OCI-LY1 (cell line): Measurements from ENCODE around the gene PAX2.

Experiments
- EZH2 ChIP-seq: fragments of 200-600 bp; sonication (generic), shearing (Covaris generic); IDR thresholded peaks from 2 replicates; pipeline ENCODE4 v1.8.0; 2017; ENCODE audit warnings: borderline replicate concordance, mixed run types, mild to moderate bottlenecking, antibody characterized with exemption, low read length, moderate library complexity, mixed read lengths
- TF ChIP-seq, protein P1 (sequence below): fragments of 200-600 bp; sonication (generic), shearing (Covaris generic); IDR thresholded peaks from 2 replicates; pipeline ENCODE4 v1.5.1; 2017; ENCODE audit warnings: mild to moderate bottlenecking, antibody characterized with exemption, low read length, moderate library complexity, mixed read lengths

DNA sequence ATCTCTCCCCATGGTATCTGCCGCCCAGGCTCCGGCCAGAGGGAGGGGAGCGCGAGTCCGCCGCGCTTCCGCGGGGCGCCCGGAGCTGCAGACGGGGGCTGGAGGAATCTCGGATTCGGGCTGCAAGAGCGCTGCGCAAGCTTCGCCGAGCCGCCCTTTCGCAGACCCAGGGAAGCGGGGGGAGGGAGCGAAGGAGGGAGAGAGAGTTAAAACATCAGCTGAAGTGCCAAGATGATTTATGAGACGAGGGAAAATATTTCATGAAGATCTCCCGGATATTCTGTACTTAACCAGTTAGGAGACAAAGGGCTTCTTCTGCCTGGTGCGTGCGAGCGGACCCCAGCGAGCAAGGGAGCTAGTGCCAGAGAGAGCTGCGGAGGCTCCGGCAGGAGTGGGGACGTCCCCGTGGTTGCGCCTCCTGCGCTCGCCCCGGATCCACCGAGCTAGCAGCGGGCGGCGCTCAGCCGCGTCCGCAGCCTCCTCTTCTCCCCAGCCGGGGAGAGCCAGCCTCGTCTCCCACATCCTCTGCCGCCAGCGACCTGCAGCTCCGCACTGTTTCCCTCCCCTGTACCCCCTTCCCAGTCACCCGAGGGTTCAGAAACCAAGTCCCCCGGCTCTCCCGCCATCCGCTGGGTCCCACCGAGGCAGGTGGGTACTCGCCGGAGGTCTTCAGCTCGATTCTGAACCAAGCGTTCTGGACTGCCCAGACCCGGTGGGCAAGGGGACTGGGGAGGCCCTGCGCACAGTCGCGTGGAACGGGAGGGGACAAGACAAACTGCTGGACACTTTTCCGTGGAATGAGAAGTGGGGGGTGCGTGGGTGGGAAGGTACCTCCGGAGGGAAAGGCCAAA, 1.0 kb upstream of the PAX2 start:
- TF ChIP-seq, protein P1, sequence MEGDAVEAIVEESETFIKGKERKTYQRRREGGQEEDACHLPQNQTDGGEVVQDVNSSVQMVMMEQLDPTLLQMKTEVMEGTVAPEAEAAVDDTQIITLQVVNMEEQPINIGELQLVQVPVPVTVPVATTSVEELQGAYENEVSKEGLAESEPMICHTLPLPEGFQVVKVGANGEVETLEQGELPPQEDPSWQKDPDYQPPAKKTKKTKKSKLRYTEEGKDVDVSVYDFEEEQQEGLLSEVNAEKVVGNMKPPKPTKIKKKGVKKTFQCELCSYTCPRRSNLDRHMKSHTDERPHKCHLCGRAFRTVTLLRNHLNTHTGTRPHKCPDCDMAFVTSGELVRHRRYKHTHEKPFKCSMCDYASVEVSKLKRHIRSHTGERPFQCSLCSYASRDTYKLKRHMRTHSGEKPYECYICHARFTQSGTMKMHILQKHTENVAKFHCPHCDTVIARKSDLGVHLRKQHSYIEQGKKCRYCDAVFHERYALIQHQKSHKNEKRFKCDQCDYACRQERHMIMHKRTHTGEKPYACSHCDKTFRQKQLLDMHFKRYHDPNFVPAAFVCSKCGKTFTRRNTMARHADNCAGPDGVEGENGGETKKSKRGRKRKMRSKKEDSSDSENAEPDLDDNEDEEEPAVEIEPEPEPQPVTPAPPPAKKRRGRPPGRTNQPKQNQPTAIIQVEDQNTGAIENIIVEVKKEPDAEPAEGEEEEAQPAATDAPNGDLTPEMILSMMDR = no peak
- TF ChIP-seq EZH2 = no peak
